Panc1 (cell line): ENCODE data around the gene EIF2S3B.

Experiments used
- CTCF ChIP-seq: fragments of 450-650 bp; IDR thresholded peaks from 2 replicates; pipeline ENCODE4 v1.5.1; 2017; ENCODE audit warnings: mild to moderate bottlenecking
- POLR2AphosphoS5 ChIP-seq: IDR thresholded peaks from 2 replicates; pipeline ENCODE4 v1.6.1; 2012; ENCODE audit warnings: mild to moderate bottlenecking, low read depth, low read length, moderate library complexity
- SIN3A ChIP-seq: IDR thresholded peaks from 2 replicates; pipeline ENCODE4 v1.6.1; 2012; ENCODE audit warnings: low read depth, mild to moderate bottlenecking, low read length, moderate library complexity, borderline replicate concordance; ENCODE audit not compliant: insufficient read depth
- TF ChIP-seq, protein P1 (sequence below), 2 experiments: IDR thresholded peaks; 2 replicates each; pipeline ENCODE4 v1.6.1; 2011 to 2012; ENCODE audit warnings: low read depth in 2 of 2, control low read depth in 1 of 2, low read length in 1 of 2, mild to moderate bottlenecking in 1 of 2, moderate library complexity in 1 of 2; ENCODE audit not compliant: insufficient read depth in 1 of 2

- no peak for TF ChIP-seq CTCF
- no peak for TF ChIP-seq POLR2AphosphoS5
- TF ChIP-seq, protein P1, sequence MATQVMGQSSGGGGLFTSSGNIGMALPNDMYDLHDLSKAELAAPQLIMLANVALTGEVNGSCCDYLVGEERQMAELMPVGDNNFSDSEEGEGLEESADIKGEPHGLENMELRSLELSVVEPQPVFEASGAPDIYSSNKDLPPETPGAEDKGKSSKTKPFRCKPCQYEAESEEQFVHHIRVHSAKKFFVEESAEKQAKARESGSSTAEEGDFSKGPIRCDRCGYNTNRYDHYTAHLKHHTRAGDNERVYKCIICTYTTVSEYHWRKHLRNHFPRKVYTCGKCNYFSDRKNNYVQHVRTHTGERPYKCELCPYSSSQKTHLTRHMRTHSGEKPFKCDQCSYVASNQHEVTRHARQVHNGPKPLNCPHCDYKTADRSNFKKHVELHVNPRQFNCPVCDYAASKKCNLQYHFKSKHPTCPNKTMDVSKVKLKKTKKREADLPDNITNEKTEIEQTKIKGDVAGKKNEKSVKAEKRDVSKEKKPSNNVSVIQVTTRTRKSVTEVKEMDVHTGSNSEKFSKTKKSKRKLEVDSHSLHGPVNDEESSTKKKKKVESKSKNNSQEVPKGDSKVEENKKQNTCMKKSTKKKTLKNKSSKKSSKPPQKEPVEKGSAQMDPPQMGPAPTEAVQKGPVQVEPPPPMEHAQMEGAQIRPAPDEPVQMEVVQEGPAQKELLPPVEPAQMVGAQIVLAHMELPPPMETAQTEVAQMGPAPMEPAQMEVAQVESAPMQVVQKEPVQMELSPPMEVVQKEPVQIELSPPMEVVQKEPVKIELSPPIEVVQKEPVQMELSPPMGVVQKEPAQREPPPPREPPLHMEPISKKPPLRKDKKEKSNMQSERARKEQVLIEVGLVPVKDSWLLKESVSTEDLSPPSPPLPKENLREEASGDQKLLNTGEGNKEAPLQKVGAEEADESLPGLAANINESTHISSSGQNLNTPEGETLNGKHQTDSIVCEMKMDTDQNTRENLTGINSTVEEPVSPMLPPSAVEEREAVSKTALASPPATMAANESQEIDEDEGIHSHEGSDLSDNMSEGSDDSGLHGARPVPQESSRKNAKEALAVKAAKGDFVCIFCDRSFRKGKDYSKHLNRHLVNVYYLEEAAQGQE (IDR thresholded peaks at IDR 0.05; ENCODE audit: insufficient read depth in 1 of 2, low read depth in 2 of 2, low read length in 1 of 2), result no peak
- TF ChIP-seq SIN3A, result no peak
These were observed 22.7 kb downstream of the EIF2S3B start for GRCh38 chr12:10528174-10528953.
